Measurements from ENCODE around the gene HAUS5.

HAUS5 gene

GRCh38 chr19:35569281-35569781 lies 43.2 kb upstream of the HAUS5 start:
- H3K4me3 ChIP-seq (replicated peaks; ENCODE audit: low read depth, low read length), result no peak overlapping the region
- DNase-seq (ENCODE audit: extremely low read depth, low read depth), result no peak
- no peak for TF ChIP-seq CTCF (IDR thresholded peaks at IDR 0.05; ENCODE audit: low read depth, low read length, missing control alignments)

- no peak overlapping the region for H3K4me3 ChIP-seq (replicated peaks; ENCODE audit: low read depth, low read length)
- DNase-seq (ENCODE audit: extremely low read depth, low read depth), result no peak
- no peak for TF ChIP-seq CTCF (IDR thresholded peaks at IDR 0.05; ENCODE audit: low read depth, low read length, missing control alignments)
These were observed 41.0 kb upstream of the HAUS5 start for GRCh38 chr19:35571406-35571965.

- no peak for TF ChIP-seq CTCF (IDR thresholded peaks at IDR 0.05; ENCODE audit: low read depth, low read length, missing control alignments)
- no peak overlapping the region for H3K4me3 ChIP-seq (replicated peaks; ENCODE audit: low read depth, low read length)
- no peak for DNase-seq (ENCODE audit: extremely low read depth, low read depth)
These were observed 34.6 kb upstream of the HAUS5 start for GRCh38 chr19:35577918-35578317.

GRCh38 chr19:35578707-35579106 lies 33.8 kb upstream of the HAUS5 start:
- no peak for TF ChIP-seq CTCF (IDR thresholded peaks at IDR 0.05; ENCODE audit: low read depth, low read length, missing control alignments)
- no peak for DNase-seq (ENCODE audit: extremely low read depth, low read depth)
- H3K4me3 ChIP-seq (replicated peaks; ENCODE audit: low read depth, low read length), result no peak overlapping the region

- no peak overlapping the region for H3K4me3 ChIP-seq (replicated peaks; ENCODE audit: low read depth, low read length)
- no peak for TF ChIP-seq CTCF (IDR thresholded peaks at IDR 0.05; ENCODE audit: low read depth, low read length, missing control alignments)
These were observed 29.8 kb upstream of the HAUS5 start for GRCh38 chr19:35582760-35583159.

GRCh38 chr19:35585848-35586247 lies 26.7 kb upstream of the HAUS5 start, which contains the start of gene PMIS2:
Gene PMIS2 (plus strand): TSS chr19:35586173. CDS start chr19:35586260, 87 bp downstream.
- H3K4me3 ChIP-seq (replicated peaks; ENCODE audit: low read depth, low read length), result no peak within 1 kb of the TSS
- no peak for TF ChIP-seq CTCF (IDR thresholded peaks at IDR 0.05; ENCODE audit: low read depth, low read length, missing control alignments)
- DNase-seq (ENCODE audit: extremely low read depth, low read depth), result no peak

More at GRCh38 chr19:35582760-35583159, 29.8 kb upstream of the HAUS5 start:
- no peak for DNase-seq (ENCODE audit: extremely low read depth, low read depth)

- DNase-seq (ENCODE audit: extremely low read depth, low read depth), result no peak
- no peak for TF ChIP-seq CTCF (IDR thresholded peaks at IDR 0.05; ENCODE audit: low read depth, low read length, missing control alignments)
- H3K4me3 ChIP-seq (replicated peaks; ENCODE audit: low read depth, low read length), result no peak overlapping the region
These were observed 25.2 kb upstream of the HAUS5 start for GRCh38 chr19:35587321-35587720.

Data from HFF-Myc (cell line).